HG02588 (cell line): ENCODE results near the gene TENM3.

Source experiments
- ATAC-seq: cut with Tn5 transposase; IDR thresholded peaks from one replicate; pipeline ENCODE4 v1.9.1; 2021; ENCODE audit warnings: mild to moderate bottlenecking, moderate library complexity; ENCODE audit not compliant: unreplicated experiment

Gene TENM3

DNA sequence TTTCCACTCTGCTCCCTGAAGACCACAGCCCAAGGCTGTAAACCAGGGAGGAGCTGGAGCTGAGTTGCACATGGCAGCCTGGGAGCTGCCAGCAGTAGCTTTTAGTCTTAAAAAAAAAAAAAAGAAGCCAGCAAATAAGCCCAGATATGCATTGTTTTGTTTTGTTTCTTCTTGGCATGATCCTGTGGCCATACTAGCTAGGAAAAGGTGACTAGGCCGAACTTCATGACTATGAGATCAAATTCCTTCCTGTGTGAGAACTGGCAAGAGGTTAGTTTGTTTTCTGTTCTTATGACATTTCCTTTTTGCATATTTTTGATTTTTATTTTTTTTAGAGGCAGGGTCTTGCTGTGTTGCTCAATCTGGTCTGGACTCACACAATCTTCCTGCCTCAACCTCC lies 350.7 kb downstream of the TENM3 start:
- ATAC-seq: no peak

- no peak for ATAC-seq
Measured at GRCh38 chr4:182600093-182600492, 356.9 kb downstream of the TENM3 start.

- ATAC-seq: no peak
Measured at GRCh38 chr4:182600856-182601255, 357.7 kb downstream of the TENM3 start.

GRCh38 chr4:182604161-182604622 lies 361.0 kb downstream of the TENM3 start:
- ATAC-seq: no peak

- no peak for ATAC-seq
Measured at GRCh38 chr4:182604953-182605352, 361.8 kb downstream of the TENM3 start.

DNA sequence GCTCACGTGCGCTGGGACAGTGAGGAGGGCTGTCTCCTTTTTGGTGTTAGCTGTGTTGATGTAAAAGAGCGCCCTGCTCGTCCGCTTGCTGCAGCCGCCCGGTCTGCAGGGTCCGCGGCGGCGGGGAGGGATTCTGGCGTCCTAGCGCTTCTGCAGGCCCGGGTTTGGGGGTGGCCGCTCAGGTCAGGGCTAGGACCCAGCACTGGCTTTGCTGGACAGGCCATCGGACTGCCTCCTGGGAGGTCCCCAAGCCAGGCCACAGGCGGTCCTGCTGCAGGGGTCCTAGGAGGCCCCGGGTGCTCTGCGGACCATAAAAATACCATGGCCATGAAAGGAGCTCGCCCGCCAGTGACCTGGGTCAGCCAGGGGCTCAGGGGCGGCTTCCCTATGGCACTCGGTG lies 365.3 kb downstream of the TENM3 start:
- no peak for ATAC-seq

DNA sequence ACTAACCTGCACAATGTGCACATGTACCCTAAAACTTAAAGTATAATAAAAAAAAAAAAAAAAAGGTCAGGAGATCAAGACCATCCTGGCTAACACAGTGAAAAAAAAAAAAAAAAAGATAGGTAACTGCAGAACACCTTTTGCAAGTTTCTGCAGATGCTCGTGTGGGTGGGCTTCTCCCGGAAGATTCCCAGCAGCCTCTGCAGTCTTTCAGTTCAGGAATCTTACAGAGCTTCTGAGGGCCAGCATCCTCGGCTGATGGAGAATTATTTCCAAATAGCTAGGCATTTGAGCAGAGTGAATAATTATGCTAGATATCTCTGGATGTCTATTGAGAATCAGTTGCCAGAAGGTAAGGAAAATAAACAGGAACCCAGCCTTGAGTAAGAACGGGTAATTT lies 373.3 kb downstream of the TENM3 start:
- ATAC-seq: no peak

DNA sequence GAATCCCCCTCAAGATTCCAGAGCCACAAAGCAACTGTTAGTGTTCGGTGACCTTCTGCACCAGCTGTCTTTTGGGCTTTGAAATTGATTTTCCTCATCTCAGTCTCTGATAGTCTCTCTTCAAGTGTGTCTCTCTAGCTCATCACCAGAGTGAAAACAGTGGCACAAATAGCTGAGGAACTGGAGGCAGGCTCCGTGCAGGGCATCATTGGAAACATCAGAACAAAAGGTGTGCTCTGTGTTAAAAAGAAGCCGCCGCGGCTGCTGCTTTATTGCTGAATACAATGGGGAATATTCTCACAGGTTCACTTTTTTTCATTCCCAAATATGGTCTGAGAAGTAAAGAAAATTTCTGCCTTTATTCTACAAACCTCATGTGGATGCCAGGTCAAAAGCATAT lies 376.5 kb downstream of the TENM3 start:
- no peak for ATAC-seq

DNA sequence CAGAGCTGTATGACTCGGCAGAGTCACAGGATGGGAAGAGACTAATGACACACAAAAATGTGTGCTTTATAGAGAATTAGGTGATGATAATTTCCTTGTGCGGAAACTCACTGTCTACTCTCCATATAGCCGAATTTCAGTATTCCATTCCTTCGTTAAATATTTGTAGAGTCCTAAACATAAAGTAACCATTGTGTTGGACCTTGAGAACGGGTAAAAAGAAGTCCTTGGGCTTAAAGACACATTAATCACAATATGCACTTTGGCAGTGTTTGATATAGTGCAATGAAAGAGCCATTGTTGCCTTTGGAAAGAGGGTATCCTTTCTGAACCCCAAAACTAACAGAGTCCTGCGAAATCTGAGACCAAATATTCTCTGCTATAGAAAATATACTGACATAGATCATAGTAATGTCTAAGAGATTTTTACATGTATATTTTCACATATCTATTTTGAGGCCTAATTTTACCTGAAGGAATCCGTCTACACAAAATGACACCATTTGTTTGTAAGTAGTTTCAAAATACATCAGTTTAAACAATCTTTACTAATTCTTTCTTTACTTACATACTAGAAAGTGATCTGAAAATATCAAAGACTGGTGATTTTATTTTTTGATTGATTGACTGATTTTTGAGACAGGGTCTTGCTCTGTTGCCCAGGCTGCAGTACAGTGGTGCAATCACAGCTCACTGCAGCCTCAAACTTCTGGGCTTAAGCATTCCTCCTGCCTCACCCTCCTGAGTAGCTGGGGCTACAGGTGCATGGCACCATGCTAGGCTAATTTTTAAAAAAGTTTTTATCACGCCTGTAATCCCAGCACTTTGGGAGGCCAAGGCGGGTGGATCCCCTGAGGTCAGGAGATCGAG lies 377.1 kb downstream of the TENM3 start:
- no peak for ATAC-seq

DNA sequence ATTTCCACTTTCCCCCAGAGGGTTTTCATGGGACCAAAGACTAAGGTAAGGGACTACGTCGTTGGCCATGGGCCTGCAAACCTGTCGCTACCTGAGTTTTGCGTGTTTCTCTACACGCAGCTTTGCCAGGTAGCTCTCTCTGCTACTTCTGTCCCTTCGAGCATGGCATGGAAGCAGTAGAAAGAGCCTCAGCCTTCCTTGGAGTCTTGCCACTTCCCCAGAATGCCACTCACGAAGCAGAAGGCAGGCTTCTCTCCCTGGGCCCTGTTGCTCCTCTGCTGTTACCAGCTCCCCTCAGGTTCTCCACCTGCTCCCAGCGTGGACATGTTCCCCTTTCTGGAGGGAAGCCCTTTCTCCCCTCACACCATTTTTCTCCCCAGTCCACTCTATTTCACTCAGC lies 381.1 kb downstream of the TENM3 start:
- no peak for ATAC-seq

GRCh38 chr4:182625193-182625592 lies 382.0 kb downstream of the TENM3 start:
- no peak for ATAC-seq

GRCh38 chr4:182627996-182628395 lies 384.8 kb downstream of the TENM3 start:
- no peak for ATAC-seq

DNA sequence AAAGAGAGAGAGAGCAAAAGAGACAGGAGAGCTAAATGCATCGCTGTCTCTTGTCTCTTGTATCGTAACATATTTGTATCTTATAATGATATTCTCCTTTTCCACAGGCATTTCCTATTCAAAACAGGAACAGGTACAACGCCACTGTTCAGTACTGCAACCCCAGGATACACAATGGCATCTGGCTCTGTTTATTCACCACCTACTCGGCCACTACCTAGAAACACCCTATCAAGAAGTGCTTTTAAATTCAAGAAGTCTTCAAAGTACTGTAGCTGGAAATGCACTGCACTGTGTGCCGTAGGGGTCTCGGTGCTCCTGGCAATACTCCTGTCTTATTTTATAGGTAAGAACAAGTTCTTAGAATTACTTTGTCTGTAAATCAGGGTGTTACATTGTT lies 385.3 kb downstream of the TENM3 start:
- ATAC-seq: no peak

DNA sequence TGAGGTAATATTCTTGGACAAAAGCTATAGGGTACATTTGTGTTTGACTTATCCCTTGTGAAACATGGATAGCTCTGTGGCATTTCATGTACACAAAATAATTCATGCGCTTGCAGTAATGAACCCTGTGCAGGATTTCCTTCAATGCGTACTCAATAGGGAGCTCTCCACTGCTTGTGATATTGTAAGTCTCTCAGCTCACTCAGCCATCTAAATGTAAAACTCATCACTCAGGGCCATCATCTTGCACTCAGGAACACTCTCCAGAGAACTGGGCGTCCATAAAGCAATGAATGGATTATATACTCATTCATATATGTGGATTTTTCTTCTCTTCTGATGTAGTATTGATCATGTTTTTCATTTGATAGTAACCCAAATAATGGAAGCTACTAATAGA lies 385.9 kb downstream of the TENM3 start:
- no peak for ATAC-seq

DNA sequence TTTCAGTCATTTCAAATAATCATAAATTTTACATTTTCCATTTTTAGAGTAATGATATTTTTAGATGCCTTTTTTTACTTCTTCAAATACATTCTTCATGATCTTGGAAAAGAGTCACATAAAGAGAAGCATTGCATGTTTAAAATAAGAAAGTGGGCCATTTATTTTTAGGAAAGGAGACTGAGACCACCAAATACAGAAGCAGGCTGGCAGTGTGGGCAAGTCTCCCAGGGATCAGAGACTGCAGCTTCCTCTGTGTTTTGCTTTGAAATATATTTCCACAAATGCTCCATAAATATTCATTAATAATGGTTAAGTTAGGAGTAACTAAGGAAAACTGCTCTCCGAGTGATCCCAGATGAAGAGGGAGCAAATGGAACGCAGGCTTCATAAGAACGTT lies 397.3 kb downstream of the TENM3 start:
- ATAC-seq: no peak

GRCh38 chr4:182640932-182641331 lies 397.7 kb downstream of the TENM3 start:
- no peak for ATAC-seq

DNA sequence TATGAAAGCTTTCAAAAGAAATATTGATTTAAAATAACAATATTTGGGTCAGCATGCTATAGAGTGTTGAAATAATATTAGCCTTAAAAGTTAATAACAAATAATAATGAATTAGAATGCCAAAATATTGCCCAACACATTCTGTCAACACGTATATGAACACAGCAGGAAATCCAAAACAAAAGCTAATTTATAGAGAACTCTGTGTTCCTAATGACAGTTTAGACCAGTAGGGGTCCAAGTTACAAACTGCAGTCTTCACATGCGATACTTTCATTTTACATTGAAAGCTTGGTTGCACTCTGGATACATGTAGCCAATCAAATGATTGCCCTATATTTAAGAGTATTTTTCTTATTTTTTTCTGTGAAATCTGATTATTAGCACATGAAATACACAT lies 399.6 kb downstream of the TENM3 start:
- no peak for ATAC-seq

GRCh38 chr4:182643801-182644682 lies 400.8 kb downstream of the TENM3 start:
- no peak for ATAC-seq

GRCh38 chr4:182644683-182645050 lies 401.5 kb downstream of the TENM3 start:
- no peak for ATAC-seq

GRCh38 chr4:182645511-182645910 lies 402.3 kb downstream of the TENM3 start:
- no peak for ATAC-seq

DNA sequence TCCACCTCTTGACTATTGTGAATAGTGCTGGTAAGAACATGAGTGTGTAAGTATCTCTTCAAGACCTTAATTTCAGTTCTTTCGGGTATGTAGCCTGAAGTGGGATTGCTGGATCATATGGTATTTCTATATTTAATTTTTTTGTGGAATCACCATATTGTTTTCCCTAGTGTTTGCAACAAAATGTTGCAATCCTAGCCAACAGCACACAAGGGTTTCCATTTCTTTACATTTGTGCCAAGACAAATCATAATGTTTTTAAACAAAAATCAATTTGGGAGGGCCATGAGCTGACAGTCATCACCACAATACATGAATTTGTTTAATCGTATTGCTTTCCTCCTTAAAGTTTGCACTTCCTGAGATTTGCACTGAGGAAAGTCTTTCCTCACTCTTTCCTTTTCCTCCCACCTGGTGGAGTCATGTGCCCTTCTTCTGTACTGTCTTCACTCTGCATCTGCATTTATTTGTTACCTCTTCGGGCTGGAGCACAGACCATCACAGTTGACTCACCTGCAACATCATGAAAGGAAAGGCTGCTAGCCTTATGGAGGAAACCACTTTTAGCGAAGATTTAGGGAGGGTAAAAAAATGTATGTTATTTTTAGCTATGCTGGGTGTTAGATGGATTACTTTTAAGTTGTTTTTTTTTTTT lies 404.6 kb downstream of the TENM3 start:
- no peak for ATAC-seq
